Naive thymus-derived CD4-positive, alpha-beta T cell (primary cell): ENCODE data around the gene TBC1D5. TPM values are rescaled to one million over a fixed set of nuclear protein-coding genes. Genes with fewer than 3 reads are reported as not detected.
A peak's percentile ranks its signal among the peaks of the same experiment; 100 is the strongest.

ENCODE experiments used
- ATAC-seq: fragments of 150-1000 bp; cut with Tn5 transposase; 2 replicates; pipeline ENCODE4 v1.10.0; 2021; ENCODE audit warnings: mild to moderate bottlenecking, moderate library complexity
- CTCF ChIA-PET: fragments of 350-600 bp; sonication (Branson Sonifier 250); formaldehyde crosslinking; loops from one replicate; lab custom pipeline; 2021; ENCODE audit warnings: antibody characterized with exemption; lab: Charles Lee
- POLR2A ChIA-PET: fragments of 350-600 bp; sonication (Branson Sonifier 250); formaldehyde crosslinking; loops from one replicate; lab custom pipeline; 2021; ENCODE audit warnings: antibody characterized with exemption, inconsistent platforms; lab: Charles Lee
- DNase-seq, 9 donors: peaks; one replicate each; pipeline versions ENCODE4 v3.0.0 to v3.0.0-alpha.2; 2020 to 2022; ENCODE audit warnings: mixed read lengths in 1 of 9
- H3K27ac ChIP-seq: one replicate; pipeline ENCODE4 v1.7.0; 2013; ENCODE audit warnings: mild to moderate bottlenecking, low read depth, low read length, moderate library complexity
- H3K27me3 ChIP-seq, 2 donors: one replicate each; pipeline ENCODE4 v1.7.0; 2013; ENCODE audit warnings: low read length in 2 of 2, mild to moderate bottlenecking in 2 of 2, moderate library complexity in 2 of 2; ENCODE audit not compliant: control insufficient read depth in 2 of 2, insufficient read depth in 2 of 2
- H3K36me3 ChIP-seq, 3 experiments: 1 replicate in 2 of 3; 2 replicates in 1 of 3; pipeline ENCODE4 v1.7.0; 2013; ENCODE audit warnings: low read length in 3 of 3, mild to moderate bottlenecking in 3 of 3, moderate library complexity in 1 of 3; ENCODE audit not compliant: insufficient read depth in 3 of 3, control insufficient read depth in 2 of 3
- H3K4me1 ChIP-seq, 2 donors: one replicate each; pipeline ENCODE4 v1.7.0; 2013; ENCODE audit warnings: low read length in 2 of 2, mild to moderate bottlenecking in 2 of 2, moderate library complexity in 1 of 2; ENCODE audit not compliant: control insufficient read depth in 2 of 2, insufficient read depth in 2 of 2
- H3K4me3 ChIP-seq: 2 replicates; pipeline ENCODE4 v1.7.0; 2013; ENCODE audit warnings: mild to moderate bottlenecking, low read length
- H3K9me3 ChIP-seq, 3 experiments: 1 replicate in 2 of 3; 2 replicates in 1 of 3; pipeline ENCODE4 v1.7.0; 2013; ENCODE audit warnings: low read length in 3 of 3; ENCODE audit not compliant: control insufficient read depth in 2 of 3
- H3K27ac Mint-ChIP-seq, 9 donors: one replicate each; pipeline ENCODE4 v1.8.0; 2020 to 2022; ENCODE audit warnings: mixed read lengths in 9 of 9, mild to moderate bottlenecking in 8 of 9, moderate library complexity in 5 of 9, inconsistent platforms in 2 of 9
- H3K27me3 Mint-ChIP-seq, 5 donors: one replicate each; pipeline ENCODE4 v1.8.0; 2021 to 2022; ENCODE audit warnings: mixed read lengths in 5 of 5, mild to moderate bottlenecking in 1 of 5
- H3K36me3 Mint-ChIP-seq, 5 donors: one replicate each; pipeline ENCODE4 v1.8.0; 2020 to 2022; ENCODE audit warnings: mixed read lengths in 5 of 5, mild to moderate bottlenecking in 3 of 5, inconsistent platforms in 1 of 5
- H3K4me1 Mint-ChIP-seq, 7 donors: one replicate each; pipeline ENCODE4 v1.8.0; 2020 to 2022; ENCODE audit warnings: mixed read lengths in 7 of 7, mild to moderate bottlenecking in 3 of 7, inconsistent platforms in 1 of 7
- H3K4me3 Mint-ChIP-seq, 10 donors: one replicate each; pipeline ENCODE4 v1.8.0; 2020 to 2022; ENCODE audit warnings: mild to moderate bottlenecking in 10 of 10, mixed read lengths in 10 of 10, moderate library complexity in 6 of 10, inconsistent platforms in 2 of 10
- H3K9me3 Mint-ChIP-seq, 11 donors: one replicate each; pipeline ENCODE4 v1.8.0; 2020 to 2022; ENCODE audit warnings: mixed read lengths in 11 of 11, mild to moderate bottlenecking in 4 of 11, inconsistent platforms in 1 of 11, moderate library complexity in 1 of 11
- intact Hi-C, 2 donors: fragments of 100-400 bp; cut with micrococcal nuclease; formaldehyde crosslinking; loops; one replicate each; pipeline ENCODE4 v1.15.1; 2023
- polyA plus RNA-seq, 2 donors: library from polyadenylated mRNA; unstranded; fragments of 300-500 nt; fragmentation: Illumina TruSeq; gene quantifications; one replicate each; pipeline ENCODE4 v1.2.3, GENCODE V29; 2021
- total RNA-seq, 6 experiments: library from RNA in 5 of 6; stranded (reverse) in 5 of 6; gene quantifications; 1 replicate in 5 of 6; 2 replicates in 1 of 6; pipeline ENCODE4 v1.2.3 and lab custom pipeline; 2021 to 2026

TBC1D5 gene
- total and polyA plus RNA-seq, 7 experiments from 2014 or later, result 30.5 to 54.0 (median 37.4) TPM

- Mint-ChIP-seq H3K27me3 (no peaks in the 10 kb centered on the region), H3K27ac (peak overlapping the region in 8 of 9 donors; percentile 25 to 83 (median 71)), H3K9me3 (no peaks in the 10 kb centered on the region), H3K36me3 (peaks cover 0 to 4% (median 0%) of the 10 kb centered on the region in 5 donors), H3K4me3 (peak overlapping the region in 3 of 10 donors; percentile 1 to 46 (median 18)), H3K4me1 (peaks cover 5 to 30% (median 27%) of the 10 kb centered on the region in 7 donors)
- DNase-seq (no peak), ATAC-seq (no peak)
- peaks cover 0 to 18% of the 10 kb centered on the region in 2 donors for H3K4me1 ChIP-seq
- no peaks in the 10 kb centered on the region for H3K27me3 ChIP-seq
- intact Hi-C loops, result no loop called here
- H3K36me3 ChIP-seq, result no peaks in the 10 kb centered on the region
- H3K27ac ChIP-seq, result peak overlapping the region; percentile 15
- CTCF ChIA-PET, result interaction anchor here (1.2 to 8.2 kb wide), 2 partner anchors 428 to 634 kb away, joined by 3 to 54 read pairs; no protein-coding TSS in a partner anchor
- no peaks in the 10 kb centered on the region for H3K9me3 ChIP-seq
- POLR2A ChIA-PET, result no interaction called here
- no peak overlapping the region for H3K4me3 ChIP-seq
Measured at GRCh38 chr3:17235310-17235709, 507.1 kb downstream of the TBC1D5 start.

DNA sequence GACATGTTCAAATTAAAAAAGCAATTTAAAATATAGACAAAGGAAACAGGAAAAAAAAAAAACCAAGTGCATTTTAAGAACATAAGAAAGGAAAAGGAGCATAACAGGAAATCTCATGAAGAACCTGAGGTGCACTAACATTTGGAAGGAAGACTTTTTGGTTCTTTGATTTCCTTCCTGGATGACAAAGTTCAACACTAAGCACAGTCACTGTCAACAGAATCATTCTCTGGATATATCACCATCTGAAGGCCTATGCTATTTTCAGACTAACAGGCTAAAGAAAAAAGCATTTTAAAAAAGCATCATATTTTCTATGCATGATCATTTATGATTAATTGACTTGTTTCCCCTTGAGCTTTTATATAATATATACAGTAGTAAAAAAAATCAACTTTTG lies 508.0 kb downstream of the TBC1D5 start:
- no peaks in the 10 kb centered on the region for H3K9me3 ChIP-seq
- no peak for ATAC-seq
- peak overlapping the region in 5 of 9 donors; percentile 25 to 76 (median 63) for H3K27ac Mint-ChIP-seq
- intact Hi-C loops, result loop anchor here (5.0 kb wide), 4 partner anchors 162 to 1187 kb away; partner anchors contain the start of gene OXNAD1 (in 1 of the 2)
- no peaks in the 10 kb centered on the region for H3K9me3 Mint-ChIP-seq
- H3K27ac ChIP-seq, result peak overlapping the region; percentile 15
- peaks cover 0 to 4% (median 0%) of the 10 kb centered on the region in 5 donors for H3K36me3 Mint-ChIP-seq
- peaks cover 5 to 30% (median 27%) of the 10 kb centered on the region in 7 donors for H3K4me1 Mint-ChIP-seq
- no peaks in the 10 kb centered on the region for H3K27me3 ChIP-seq
- ChIA-PET POLR2A (no interaction called here), CTCF (interaction anchor here (0.6 to 8.2 kb wide), 5 partner anchors 350 to 1754 kb away, joined by 3 to 54 read pairs (median 4); partner anchors contain the start of gene PLCL2)
- no peak overlapping the region for H3K4me3 ChIP-seq
- peaks cover 0 to 18% of the 10 kb centered on the region in 2 donors for H3K4me1 ChIP-seq
- peak in 1 of 9 donors; percentile 2 for DNase-seq
- H3K4me3 Mint-ChIP-seq, result peak overlapping the region in 5 of 10 donors; percentile 0 to 39 (median 20)
- no peaks in the 10 kb centered on the region for H3K27me3 Mint-ChIP-seq
- no peaks in the 10 kb centered on the region for H3K36me3 ChIP-seq

- no peak overlapping the region for H3K4me3 ChIP-seq
- no peaks in the 10 kb centered on the region for H3K27me3 Mint-ChIP-seq
Measured at GRCh38 chr3:17233398-17233800, 509.0 kb downstream of the TBC1D5 start.

GRCh38 chr3:17232442-17232841 lies 510.0 kb downstream of the TBC1D5 start:
- Histone ChIP-seq H3K9me3 (no peaks in the 10 kb centered on the region), H3K4me3 (no peak overlapping the region), H3K27me3 (no peaks in the 10 kb centered on the region), H3K36me3 (no peaks in the 10 kb centered on the region), H3K4me1 (peaks cover 0 to 18% of the 10 kb centered on the region in 2 donors), H3K27ac (no peak overlapping the region)
- H3K9me3 Mint-ChIP-seq, result no peaks in the 10 kb centered on the region
- no peak overlapping the region for H3K27ac Mint-ChIP-seq
- no peak for ATAC-seq
- POLR2A ChIA-PET, result interaction anchor here (0.6 to 1.3 kb wide), 2 partner anchors 347 to 394 kb away, joined by 3 to 4 read pairs; no protein-coding TSS in a partner anchor
- H3K36me3 Mint-ChIP-seq, result peaks cover 0 to 8% (median under 1%) of the 10 kb centered on the region in 5 donors
- H3K27me3 Mint-ChIP-seq, result no peaks in the 10 kb centered on the region
- CTCF ChIA-PET, result interaction anchor here (0.6 to 8.2 kb wide), 12 partner anchors 181 to 1043 kb away, joined by 3 to 54 read pairs (median 4); no protein-coding TSS in a partner anchor
- peaks cover 6 to 30% (median 27%) of the 10 kb centered on the region in 7 donors for H3K4me1 Mint-ChIP-seq
- intact Hi-C loops, result loop anchor here (2.0 to 5.0 kb wide), 5 partner anchors 160 to 1185 kb away; partner anchors contain the start of genes OXNAD1 (in 2 of the 2) and DPH3 (in 1 of the 2)
- H3K4me3 Mint-ChIP-seq, result no peak overlapping the region
- DNase-seq, result no peak

More at GRCh38 chr3:17233398-17233800, 509.0 kb downstream of the TBC1D5 start:
- Mint-ChIP-seq H3K4me1 (peaks cover 5 to 30% (median 27%) of the 10 kb centered on the region in 7 donors), H3K36me3 (peaks cover 0 to 7% (median 0%) of the 10 kb centered on the region in 5 donors), H3K27ac (peak overlapping the region in 5 of 9 donors; percentile 4 to 73 (median 31)), H3K9me3 (no peaks in the 10 kb centered on the region), H3K4me3 (peak overlapping the region in 7 of 10 donors; percentile 2 to 56 (median 50))
- Histone ChIP-seq H3K9me3 (no peaks in the 10 kb centered on the region), H3K36me3 (no peaks in the 10 kb centered on the region), H3K4me1 (peaks cover 0 to 18% of the 10 kb centered on the region in 2 donors), H3K27me3 (no peaks in the 10 kb centered on the region), H3K27ac (no peak overlapping the region)
- CTCF ChIA-PET, result interaction anchor here (0.6 to 8.2 kb wide), 6 partner anchors 144 to 636 kb away, joined by 3 to 54 read pairs (median 4); partner anchors contain the start of gene PLCL2
- POLR2A ChIA-PET, result interaction anchor here (0.6 to 1.3 kb wide), 2 partner anchors 348 to 404 kb away, joined by 3 to 9 read pairs; no protein-coding TSS in a partner anchor
- ATAC-seq (peak; percentile 97), DNase-seq (peak in 8 of 9 donors; percentile 22 to 73 (median 58))
- intact Hi-C loops, result loop anchor here (1.0 to 5.0 kb wide), 13 partner anchors 82 to 1186 kb away; partner anchors contain the start of genes OXNAD1 (in 2 of the 2), DPH3 (in 1 of the 2) and PLCL2 (in 1 of the 2)

DNA sequence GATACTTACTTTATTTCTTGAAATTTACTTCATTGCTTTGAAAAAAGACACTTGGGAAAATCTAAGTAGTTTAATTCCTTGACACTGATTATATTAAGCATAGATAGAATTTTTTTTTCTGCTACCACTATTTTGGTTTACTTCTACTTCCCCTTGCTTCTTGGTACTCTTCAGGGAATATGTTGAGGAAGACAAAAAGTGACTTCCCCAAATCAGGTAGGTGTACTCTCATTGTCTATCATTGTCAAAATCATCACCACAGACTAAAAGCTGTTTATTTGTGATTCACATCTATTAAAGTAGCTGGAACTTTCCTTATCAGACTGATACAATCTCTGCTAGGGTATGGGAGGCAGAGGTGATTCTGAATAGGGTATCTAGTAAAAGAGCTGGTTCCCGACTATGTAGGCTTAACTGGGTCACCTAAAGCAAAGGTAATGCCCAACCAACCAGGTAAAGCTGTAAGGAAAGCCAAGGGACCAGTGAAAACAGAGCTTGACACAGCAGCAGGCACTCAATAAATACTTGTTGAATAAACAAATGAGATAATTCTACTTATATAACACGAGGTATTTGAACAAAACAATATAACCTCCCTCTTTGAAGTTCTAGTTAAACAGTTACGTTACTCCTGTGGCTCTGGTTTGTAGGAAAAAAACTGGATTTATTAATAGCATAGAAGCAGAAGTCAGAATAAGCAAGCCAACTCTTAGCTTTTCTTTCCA lies 510.7 kb downstream of the TBC1D5 start:
- Histone ChIP-seq H3K4me1 (peaks cover 0 to 18% of the 10 kb centered on the region in 2 donors), H3K27ac (no peak overlapping the region), H3K36me3 (no peaks in the 10 kb centered on the region), H3K9me3 (no peaks in the 10 kb centered on the region), H3K27me3 (no peaks in the 10 kb centered on the region), H3K4me3 (no peak overlapping the region)
- intact Hi-C loops, result loop anchor here (2.0 to 5.0 kb wide), 5 partner anchors 159 to 1184 kb away; partner anchors contain the start of genes OXNAD1 (in 2 of the 2) and DPH3 (in 1 of the 2)
- CTCF ChIA-PET, result interaction anchor here (0.6 to 8.2 kb wide), 13 partner anchors 45 to 1042 kb away, joined by 3 to 54 read pairs (median 4); no protein-coding TSS in a partner anchor
- Mint-ChIP-seq H3K9me3 (no peaks in the 10 kb centered on the region), H3K4me1 (peaks cover 7 to 32% (median 27%) of the 10 kb centered on the region in 7 donors), H3K4me3 (no peak overlapping the region), H3K36me3 (peaks cover 0 to 16% (median 1%) of the 10 kb centered on the region in 5 donors), H3K27me3 (no peaks in the 10 kb centered on the region), H3K27ac (peak overlapping the region in 1 of 9 donors; percentile 37)
- no peak for ATAC-seq
- DNase-seq, result no peak
- POLR2A ChIA-PET, result interaction anchor here (0.6 to 1.3 kb wide), 2 partner anchors 346 to 394 kb away, joined by 3 to 4 read pairs; no protein-coding TSS in a partner anchor

GRCh38 chr3:17227472-17227871 lies 515.0 kb downstream of the TBC1D5 start:
- Mint-ChIP-seq H3K4me1 (peaks cover 0 to 10% (median 0%) of the 10 kb centered on the region in 7 donors), H3K27ac (no peak overlapping the region), H3K9me3 (peaks cover 0 to 3% (median 0%) of the 10 kb centered on the region in 11 donors), H3K36me3 (peaks cover 0 to 19% (median 3%) of the 10 kb centered on the region in 5 donors), H3K4me3 (no peak overlapping the region), H3K27me3 (no peaks in the 10 kb centered on the region)
- no peak overlapping the region for H3K27ac ChIP-seq
- H3K4me3 ChIP-seq, result no peak overlapping the region
- no peaks in the 10 kb centered on the region for H3K4me1 ChIP-seq
- H3K36me3 ChIP-seq, result no peaks in the 10 kb centered on the region
- ATAC-seq (no peak), DNase-seq (no peak)
- ChIA-PET POLR2A (interaction anchor here (0.7 to 0.9 kb wide), 2 partner anchors 389 to 917 kb away, joined by 3 to 5 read pairs; no protein-coding TSS in a partner anchor), CTCF (interaction anchor here (0.6 to 8.2 kb wide), 2 partner anchors 626 to 1598 kb away, joined by 3 to 54 read pairs; no protein-coding TSS in a partner anchor)
- H3K9me3 ChIP-seq, result no peaks in the 10 kb centered on the region
- intact Hi-C loops, result no loop called here
- no peaks in the 10 kb centered on the region for H3K27me3 ChIP-seq
